Vagina (tissue), 2 donors: Measurements from ENCODE around the gene PDE12.

Experiments
- POLR2A ChIP-seq, 2 donors: fragments of 450-650 bp; IDR thresholded peaks; one replicate each; pipeline ENCODE4 v1.6.1; 2017; ENCODE audit warnings: antibody characterized with exemption in 2 of 2, mild to moderate bottlenecking in 2 of 2, moderate library complexity in 2 of 2
- POLR2AphosphoS5 ChIP-seq, 2 donors: sonication (generic); formaldehyde crosslinking; IDR thresholded peaks; one replicate each; pipeline ENCODE4 v1.9.0; 2017; ENCODE audit warnings: antibody characterized with exemption in 2 of 2, mild to moderate bottlenecking in 2 of 2, low read depth in 1 of 2; ENCODE audit not compliant: insufficient read depth in 1 of 2
- TF ChIP-seq, protein P1 (sequence below), 3 experiments: fragments of 450-650 bp in 2 of 3; fragments of 200-600 bp in 1 of 3; sonication (generic) in 1 of 3; IDR thresholded peaks; one replicate each; pipeline ENCODE4 v1.5.1; 2017 to 2019; ENCODE audit warnings: antibody characterized with exemption in 3 of 3, mild to moderate bottlenecking in 2 of 3, moderate library complexity in 2 of 3

DNA sequence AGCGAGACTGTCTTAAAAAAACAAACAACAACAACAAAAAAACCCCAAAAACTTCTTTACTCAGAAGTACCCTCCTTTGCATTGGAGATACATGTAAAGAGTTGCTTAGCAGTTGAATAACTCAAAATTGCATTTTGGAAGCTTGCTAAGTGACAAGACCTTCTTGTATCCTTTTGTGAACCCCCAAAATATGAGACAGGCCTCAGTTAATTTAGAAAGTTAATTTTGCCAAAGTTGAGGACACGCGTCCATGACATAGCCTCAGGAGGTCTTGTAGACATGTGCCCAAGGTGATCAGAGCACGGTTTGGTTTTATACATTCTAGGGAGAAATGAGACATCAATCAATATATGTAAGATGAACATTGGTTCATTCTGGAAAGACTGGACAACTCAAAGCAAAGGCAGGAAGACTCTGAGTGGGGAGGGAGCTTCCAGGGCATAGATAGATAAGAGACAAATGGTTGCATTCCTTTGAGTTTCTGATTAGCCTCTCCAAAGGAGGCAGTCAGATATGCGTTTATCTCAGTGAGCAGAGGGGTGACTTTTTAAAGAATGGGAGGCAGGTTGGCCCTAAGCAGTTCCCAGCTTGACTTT, 42.8 kb downstream of the PDE12 start:
- no peak for TF ChIP-seq POLR2A (IDR thresholded peaks at IDR 0.05)
- TF ChIP-seq, protein P1, sequence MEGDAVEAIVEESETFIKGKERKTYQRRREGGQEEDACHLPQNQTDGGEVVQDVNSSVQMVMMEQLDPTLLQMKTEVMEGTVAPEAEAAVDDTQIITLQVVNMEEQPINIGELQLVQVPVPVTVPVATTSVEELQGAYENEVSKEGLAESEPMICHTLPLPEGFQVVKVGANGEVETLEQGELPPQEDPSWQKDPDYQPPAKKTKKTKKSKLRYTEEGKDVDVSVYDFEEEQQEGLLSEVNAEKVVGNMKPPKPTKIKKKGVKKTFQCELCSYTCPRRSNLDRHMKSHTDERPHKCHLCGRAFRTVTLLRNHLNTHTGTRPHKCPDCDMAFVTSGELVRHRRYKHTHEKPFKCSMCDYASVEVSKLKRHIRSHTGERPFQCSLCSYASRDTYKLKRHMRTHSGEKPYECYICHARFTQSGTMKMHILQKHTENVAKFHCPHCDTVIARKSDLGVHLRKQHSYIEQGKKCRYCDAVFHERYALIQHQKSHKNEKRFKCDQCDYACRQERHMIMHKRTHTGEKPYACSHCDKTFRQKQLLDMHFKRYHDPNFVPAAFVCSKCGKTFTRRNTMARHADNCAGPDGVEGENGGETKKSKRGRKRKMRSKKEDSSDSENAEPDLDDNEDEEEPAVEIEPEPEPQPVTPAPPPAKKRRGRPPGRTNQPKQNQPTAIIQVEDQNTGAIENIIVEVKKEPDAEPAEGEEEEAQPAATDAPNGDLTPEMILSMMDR (IDR thresholded peaks at IDR 0.05) = no peak
- no peak for TF ChIP-seq POLR2AphosphoS5 (IDR thresholded peaks at IDR 0.05; ENCODE audit: insufficient read depth in 1 of 2, low read depth in 1 of 2)
